HG02623 (cell line): ENCODE data around the gene MAEA.
A peak's percentile ranks its signal among the peaks of the same experiment; 100 is the strongest.

Experiments
- ATAC-seq: cut with Tn5 transposase; IDR thresholded peaks from one replicate; pipeline ENCODE4 v1.9.1; 2021; ENCODE audit warnings: moderate library complexity; ENCODE audit not compliant: unreplicated experiment

Gene MAEA

DNA sequence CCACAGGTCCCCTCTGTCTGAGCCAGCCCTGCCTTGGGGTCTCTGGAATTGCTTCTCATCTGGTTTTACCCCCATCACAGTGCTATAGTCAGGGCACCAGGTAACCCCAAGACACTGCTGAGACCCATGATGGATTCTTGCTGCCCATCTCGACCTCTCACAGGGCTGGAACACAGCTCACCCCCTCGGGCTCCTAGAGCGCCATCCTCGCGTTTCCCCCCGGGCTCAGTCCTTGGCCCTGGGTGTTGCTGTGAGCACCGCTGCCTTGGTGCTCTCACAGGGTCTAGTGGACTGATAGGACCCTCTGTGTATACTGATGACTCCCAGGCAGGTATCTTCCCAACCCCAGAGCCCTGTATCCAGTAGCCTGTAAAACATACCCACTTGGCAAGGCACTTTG lies 8.8 kb downstream of the MAEA start:
- no peak for ATAC-seq

DNA sequence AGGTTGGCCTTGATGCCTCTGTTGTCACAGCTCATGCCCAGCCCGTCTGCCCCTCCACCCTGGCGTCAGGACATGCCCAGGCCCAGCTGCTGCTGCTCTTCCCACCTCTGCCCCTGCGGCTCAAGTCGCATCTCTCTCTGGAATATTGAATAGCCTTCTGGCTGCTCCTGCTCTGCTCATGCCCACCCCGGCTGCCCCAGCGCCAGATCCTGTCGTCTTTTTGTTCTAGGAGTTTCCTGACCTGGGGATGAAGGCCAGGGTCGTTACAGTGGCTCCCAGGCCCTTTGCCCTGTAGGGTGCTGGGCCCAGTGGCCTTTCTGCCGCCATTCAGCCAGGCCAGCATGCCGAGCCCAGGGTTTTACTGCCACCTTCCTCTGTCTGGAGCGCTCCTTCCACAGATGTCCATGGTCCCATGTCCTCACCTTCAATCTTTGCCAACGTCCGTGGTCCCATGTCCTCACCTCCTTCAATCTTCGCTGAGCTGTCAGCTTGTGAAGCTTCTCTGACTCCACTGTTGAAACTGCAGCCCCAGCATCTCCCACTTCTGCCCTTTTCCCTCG lies 9.7 kb downstream of the MAEA start:
- no peak for ATAC-seq

GRCh38 chr4:1300466-1301455 lies 11.1 kb downstream of the MAEA start:
- ATAC-seq, result no peak

DNA sequence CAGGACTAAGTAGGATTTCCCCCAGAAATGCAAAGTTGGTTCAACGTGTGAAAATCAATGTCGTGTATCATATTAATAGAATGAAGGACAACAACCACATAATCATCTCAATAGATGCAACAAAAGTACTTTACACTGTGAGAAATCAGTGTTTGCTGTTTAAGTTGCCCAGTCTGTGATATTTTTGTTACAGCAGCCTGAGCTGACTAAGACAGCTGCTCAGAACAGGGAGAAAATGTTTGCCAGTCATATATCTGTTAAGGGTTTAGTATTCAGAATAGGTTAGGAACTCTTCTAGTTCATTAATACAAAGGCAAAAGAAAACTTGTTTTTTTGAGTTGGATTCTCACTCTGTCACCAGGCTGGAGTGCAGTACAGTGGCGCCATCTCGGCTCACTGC lies 12.5 kb downstream of the MAEA start:
- no peak for ATAC-seq

GRCh38 chr4:1305261-1305711 lies 15.6 kb downstream of the MAEA start:
- no peak for ATAC-seq

- ATAC-seq, result no peak
These were observed 16.2 kb downstream of the MAEA start for GRCh38 chr4:1305781-1306455.

GRCh38 chr4:1307951-1308735 lies 18.5 kb downstream of the MAEA start:
- ATAC-seq, result no peak

DNA sequence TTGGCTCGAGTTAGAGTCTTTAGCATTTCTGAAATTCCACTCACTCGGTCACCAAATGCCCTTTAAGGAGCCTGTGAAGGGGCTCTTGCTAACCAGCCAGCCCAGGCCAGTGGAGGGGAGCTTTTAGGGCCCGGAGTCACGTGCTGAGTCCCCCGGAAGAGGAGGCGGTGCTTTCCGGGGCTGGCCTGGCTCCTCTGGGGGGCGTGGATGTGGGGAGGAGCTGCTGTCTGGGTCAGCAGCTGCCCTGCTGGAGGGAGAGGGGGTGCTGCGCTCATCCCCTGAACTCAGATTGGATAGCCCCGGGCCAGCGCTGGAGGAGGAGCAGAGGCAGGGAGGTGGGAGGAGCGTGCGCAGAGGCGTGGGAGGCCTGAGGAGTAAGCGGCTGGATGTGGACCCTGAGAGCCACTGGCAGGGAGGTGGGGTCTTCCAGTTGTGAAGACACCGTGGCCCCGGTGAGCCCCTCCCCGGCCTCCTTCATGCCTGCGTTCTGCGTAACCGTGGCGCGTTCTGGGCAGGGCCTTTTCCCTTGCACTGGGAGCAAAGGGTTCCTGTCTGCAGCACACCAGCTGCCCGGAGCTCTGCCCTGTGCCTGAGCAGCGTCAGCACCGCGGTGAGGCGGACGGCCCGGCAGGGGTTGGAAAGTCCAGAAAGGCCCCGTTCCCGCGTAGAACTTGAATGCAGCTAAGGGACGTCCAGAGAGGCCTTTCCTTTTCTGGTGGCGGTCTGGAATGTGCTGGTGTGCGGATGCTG lies 19.7 kb downstream of the MAEA start:
- ATAC-seq, result peak; percentile 66

DNA sequence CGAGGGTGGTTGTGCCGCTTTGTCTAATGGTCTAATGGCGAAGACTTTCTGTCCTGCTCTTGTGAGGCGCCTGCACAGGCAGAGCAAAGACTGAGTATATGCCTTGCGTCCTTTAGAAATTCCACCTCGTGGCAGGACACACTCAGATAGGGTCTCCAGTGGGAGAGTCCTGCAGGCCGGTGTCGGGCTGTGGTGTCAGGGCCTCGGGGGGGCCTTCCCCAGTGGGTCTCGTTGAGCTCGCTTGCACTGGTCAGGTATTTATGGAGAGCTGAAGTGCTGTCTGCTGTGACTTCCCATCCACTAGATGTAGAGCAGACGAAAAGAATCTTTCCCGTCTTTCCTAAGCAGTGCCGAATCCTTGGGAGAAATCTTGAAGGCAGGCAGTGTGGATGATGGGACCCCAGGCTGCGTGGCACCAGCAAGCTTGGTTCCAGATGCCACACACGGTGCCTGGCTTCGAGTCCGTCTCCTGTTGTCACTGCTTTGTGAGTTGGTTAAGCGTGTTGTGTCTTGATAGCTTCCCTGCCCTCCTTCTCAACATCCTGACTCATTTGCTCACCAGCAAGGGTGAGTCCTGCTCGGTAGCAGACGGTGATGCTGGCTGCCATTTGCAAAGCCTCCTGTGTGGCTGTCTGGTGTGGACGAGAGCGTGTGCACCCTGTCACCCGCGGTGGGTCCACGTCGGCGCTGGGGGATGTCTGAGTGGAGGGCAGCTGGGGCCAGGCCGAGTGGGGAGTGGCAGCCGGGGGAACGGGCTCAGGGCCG lies 20.5 kb downstream of the MAEA start:
- ATAC-seq, result no peak

DNA sequence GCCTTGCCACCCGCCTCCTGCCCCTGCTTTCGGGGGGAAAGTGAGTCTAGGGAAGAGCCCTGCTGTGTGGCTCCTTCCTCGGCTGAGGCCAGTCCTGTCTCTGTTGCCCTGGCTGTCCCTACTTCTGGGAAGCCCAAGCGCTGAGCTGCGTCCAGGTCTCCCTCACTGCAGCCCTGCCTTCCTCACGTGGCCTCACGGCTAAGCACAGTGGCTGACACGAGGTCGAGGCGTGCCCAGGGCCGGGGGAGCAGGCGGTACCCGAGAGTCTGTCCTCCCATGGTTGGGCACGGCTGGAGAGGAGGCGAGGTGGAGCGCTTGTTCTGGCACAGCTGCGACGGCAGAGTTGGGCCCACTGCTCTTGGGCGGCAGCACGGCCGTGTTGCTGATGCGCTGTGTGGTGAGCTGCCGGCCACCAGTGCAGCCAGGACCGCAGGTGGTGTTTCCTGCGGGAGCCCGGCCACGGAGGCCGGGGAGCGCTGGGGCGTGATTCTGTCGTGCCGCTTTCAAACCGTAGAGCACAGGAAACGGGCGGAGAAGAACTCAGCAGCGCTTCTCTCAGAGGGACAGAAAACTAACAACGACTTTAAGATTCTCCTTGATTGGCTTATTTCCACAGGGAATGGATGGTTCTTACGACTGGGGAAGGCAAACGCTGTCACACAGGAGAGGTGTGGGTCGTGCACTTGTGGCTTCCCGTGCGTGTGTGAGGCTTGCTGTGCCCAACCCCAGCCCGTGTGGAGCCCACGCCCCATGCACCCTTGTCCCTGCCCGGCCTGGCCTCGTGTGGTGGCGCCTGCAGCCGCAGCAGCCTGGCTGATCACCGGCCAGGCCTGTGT lies 21.3 kb downstream of the MAEA start:
- ATAC-seq, result no peak

DNA sequence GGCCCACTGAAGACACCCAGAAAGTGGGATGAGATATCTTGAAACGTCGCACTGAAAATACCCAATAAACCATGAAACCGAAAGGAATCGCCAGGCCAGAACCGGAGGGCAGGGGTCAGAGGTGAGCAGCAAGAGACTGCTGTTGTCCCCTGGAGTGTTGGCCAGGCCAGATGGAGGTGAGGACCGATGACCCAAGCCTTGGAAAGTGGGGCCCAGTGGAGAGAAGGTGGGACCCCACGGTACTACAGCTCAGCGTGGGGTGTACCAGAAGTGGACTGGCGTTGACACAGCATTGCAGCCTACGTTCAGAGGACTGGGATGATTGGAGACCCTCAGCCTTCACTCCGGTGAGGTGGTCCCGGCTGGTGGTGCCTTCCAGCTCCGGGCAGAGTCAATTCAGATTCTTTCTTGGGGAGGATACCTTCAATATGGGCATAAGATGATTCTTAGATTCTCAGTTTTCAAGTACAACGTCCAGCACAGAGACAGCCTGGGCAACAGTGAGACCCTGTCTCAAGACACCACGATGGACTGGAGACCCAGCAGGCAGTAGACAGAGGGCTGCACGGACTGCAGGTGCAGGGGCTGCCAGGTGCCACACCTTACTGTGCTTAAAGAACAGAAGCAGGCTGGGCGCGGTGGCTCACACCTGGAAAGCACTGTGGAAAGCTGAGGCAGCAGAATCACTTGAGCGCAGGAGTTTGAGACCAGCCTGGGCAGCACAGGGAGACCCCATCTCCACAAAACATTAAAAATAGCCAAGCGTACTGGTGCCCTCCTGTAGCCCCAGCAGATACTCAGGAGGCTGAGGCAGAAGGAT lies 23.3 kb downstream of the MAEA start:
- ATAC-seq, result no peak

DNA sequence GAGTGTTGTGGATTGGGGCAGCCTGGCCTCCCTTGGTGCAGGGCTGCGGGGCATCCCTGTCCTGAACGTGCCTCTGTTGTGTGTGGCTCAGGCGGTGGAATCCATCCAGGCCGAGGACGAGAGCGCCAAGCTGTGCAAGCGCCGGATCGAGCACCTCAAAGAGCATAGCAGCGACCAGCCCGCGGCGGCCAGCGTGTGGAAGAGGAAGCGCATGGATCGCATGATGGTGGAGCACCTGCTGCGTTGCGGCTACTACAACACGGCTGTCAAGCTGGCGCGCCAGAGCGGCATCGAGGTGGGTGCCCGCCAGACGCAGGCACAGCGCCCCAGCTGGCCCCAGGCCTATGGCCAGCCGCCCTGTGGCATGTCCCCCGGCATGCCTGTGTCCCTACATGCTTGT lies 25.6 kb downstream of the MAEA start:
- ATAC-seq, result no peak

DNA sequence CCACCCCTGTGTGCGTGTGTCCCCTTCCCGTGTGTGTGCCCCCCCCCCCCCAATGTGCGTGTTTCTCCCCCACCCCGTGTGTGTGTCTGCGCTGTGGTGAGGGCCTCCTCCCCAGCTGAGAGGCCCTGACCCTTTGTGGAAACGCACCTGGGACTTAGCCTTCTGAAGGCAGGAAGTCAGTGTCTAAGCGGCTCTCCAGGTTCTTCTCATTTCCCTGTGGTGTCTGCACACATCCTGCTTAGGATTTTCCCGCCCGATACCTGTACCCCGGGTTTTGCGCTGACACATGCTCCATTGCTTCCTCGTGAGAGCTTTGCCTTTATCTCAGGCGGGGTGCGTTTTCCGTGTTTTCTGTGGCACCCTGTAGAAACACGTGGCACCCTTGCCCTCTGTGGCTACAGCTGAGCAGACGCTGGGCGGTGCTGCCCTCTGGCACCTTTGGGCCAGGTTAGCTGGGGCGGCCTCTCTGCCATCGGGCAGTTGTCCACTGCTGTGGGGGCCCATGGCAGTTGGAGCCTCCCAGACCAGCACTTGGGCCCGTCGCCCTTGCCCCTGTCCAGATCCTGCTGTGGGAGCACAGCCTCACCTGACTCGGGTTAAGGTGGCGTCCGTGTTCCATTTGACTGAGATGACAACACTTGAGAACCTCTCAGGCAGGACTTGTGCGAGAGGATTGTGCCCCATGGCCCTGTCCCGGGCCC lies 26.3 kb downstream of the MAEA start:
- ATAC-seq, result no peak

DNA sequence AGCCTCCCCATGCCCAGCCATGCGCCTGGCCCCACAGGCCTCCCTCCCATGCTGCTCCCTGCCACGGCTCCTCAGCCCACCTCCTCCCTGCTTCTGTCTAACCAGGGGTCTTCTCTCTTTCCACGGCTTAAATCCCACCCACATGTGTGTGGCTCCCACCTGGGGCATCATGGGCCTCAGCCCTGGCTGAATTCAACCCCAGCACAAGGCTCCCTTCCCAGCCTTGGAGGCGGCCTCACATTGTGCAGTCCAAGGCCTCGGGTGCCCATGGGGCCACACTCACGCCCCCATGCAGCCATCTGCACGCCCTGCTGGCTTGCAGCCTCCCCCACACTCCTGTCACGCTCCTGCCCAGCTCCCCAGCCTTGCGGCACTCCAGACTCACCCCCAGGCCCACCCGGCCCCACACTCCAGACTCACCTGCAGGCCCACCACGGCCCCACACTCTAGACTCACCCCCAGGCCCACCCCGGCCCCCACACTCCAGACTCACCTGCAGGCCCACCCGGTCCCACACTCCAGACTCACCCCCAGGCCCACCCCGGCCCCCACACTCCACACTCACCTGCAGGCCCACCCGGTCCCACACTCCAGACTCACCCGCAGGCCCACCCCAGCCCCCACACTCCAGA lies 27.0 kb downstream of the MAEA start:
- ATAC-seq, result no peak

DNA sequence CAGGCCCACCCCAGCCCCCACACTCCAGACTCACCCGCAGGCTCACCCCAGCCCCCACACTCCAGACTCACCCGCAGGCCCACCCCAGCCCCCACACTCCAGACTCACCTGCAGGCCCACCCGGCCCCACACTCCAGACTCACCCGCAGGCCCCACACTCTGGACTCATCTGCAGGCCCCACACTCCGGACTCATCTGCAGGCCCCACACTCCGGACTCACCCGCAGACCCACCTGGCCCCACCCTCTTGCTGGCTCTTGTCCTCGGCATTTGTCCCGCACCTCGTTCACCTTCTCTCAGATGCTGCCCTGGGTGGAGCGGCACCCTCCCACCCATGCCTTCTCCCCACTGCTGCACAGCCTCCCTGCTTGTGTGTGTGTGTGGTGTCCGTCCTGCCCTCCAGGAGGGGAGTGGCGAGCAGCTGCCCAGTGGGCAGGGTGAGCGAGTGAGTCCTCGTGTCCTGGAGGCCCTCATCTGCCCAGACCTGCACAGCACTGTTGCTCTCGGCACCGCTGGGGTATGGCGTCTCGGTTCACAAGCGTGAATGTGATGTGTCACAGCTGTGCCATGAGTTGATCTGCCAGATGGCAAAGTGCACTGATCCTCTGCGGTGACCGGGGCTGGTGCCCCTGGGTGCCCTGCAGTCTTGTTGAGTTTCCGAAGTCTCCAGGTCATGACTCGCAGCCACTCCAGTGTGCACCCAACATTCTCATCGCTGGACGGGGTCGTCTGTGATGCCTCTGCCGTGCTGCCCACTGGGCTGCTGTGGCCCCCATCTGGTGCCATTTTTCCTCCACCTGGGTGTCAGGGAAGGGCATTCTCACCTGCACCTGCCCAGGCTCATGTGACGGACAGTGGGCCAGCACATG lies 27.7 kb downstream of the MAEA start:
- ATAC-seq, result no peak

DNA sequence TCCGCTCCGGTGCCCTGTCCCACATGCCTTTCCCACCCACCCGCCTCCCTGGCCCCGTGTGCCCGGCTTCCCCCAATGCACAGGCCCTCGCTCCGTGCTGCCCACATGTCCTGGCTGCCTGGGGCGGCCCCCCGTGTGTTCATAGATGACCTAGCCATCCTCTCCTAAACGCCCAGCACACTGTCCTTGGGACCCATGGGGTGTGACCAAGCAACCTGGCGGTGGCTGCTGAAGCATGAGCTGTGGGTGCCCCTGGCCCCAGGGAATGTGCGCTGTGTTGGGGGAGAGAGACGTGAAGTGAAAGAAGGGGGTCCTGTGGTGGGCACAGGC lies 28.3 kb downstream of the MAEA start:
- no peak for ATAC-seq
